GM18519 (cell line): ENCODE data around the gene ZNF621.
"Not testable (repeated sequence)": the region's sequence is repeated elsewhere in the genome, so short reads cannot be mapped to it uniquely, and the experiment has no call there.

Source experiments
- ATAC-seq: cut with Tn5 transposase; IDR thresholded peaks from one replicate; pipeline ENCODE4 v1.9.1; 2021; ENCODE audit warnings: mild to moderate bottlenecking, moderate library complexity; ENCODE audit not compliant: unreplicated experiment, low FRiP score

ZNF621 gene

GRCh38 chr3:40532252-40532651 is 7.5 kb downstream of the ZNF621 start:
- no peak for ATAC-seq

- ATAC-seq, result no peak
Observed at GRCh38 chr3:40534283-40534682, 9.5 kb downstream of the ZNF621 start.

GRCh38 chr3:40546816-40547215 is 22.1 kb downstream of the ZNF621 start:
- no peak for ATAC-seq

DNA sequence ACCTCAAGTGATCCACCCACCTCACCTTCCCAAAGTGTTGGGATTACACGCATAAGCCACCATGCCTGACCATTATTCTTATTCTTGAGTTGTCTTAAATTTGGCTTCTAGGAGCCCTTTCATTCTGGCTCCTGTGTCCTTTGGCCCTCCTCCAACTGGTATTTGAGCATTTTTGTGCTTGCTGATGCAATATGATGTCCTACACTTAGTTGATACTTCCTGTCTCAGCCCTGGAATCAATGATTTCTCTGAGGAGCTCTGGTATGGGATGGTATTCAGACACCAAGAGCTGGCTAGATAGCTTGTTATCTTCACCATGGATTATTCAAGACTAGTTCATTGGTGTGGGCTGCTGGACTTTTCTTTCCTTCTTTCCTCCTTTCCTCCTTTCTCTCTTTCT is 25.4 kb downstream of the ZNF621 start:
- no peak for ATAC-seq

DNA sequence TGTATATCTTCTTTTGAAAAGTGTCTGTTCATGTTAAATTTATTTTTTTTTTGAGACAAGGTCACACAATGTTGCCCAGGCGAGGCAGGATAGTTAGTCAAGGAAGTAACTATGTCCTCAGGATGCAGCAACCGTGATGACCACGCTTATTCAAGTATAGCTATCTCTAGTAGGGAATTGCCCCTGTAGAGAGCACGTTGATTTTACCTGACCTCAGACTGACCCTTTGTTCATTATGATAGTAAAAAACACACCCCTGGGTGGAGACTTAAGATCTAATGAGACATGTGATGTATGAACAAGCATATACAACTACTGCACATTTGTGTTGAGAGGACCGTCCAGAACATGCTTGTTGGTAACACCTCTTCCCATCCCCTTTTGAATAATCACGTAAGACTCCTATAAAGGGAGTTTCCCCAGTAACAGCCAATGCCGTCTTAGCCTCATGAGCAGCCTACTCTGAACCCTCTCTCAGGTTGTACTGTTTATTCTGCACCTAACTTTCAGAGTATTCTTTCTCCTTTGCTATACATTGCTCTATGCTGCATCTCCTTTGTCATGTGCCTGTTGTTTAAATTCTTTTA is 32.9 kb downstream of the ZNF621 start:
- no peak for ATAC-seq

- not testable (repeated sequence) for ATAC-seq
Observed at GRCh38 chr3:40562482-40562881, 37.7 kb downstream of the ZNF621 start.

DNA sequence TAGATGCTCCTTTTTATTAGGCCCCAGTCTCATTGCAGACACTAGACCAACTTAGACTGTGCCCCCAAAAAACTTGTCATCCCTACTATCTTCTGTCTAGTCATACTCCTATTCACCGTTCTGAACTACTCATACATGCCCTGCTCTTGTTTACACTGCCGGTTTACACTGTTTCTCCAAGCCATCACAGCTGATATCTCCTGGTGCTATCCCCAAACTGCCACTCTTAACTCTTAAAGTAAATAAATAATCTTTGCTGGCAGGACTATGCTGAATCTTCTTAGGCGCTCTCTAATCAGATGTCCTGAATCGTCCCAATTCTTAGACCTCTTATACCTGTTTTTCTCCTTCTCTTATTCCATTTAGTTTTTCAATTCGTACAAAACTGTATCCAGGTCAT is 40.9 kb downstream of the ZNF621 start:
- not testable (repeated sequence) for ATAC-seq

DNA sequence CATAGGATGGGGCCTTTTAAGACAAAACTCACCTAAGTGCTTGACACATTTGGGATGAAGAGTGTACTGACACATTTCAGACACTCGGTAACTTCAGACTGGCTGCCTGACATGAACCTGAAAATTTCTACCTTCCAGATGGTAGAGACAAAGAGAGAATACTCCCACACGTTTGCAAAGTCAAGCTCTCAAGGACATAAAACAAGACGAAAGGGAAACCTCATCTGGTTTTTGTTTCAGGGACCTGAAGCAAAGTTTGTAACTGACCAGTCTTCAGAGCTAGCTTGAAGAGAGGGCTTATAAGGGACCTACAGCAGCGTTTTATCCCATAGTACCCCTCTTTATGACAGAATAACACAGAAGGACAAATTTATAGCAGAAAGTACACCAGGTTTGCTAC is 41.9 kb downstream of the ZNF621 start:
- no peak for ATAC-seq

DNA sequence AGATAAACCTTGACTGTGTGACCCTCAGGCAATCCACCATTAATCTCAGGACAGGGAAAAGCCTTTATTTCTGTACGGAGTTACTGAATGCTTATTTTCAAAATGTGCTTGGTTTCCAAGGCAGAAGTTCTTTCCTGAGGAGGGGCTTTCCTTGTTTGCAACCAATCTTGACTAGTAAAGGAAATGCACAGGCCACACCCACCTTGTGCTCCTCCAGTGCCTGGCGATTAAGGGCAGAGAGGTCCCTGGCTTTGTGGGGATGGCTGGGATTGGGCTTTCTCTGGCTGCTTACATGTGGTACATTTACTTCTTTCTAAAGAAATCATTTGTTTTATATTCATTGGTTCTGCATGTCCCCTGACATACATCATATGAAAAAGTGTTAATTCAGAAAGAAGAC is 47.8 kb downstream of the ZNF621 start:
- ATAC-seq, result no peak

- ATAC-seq, result no peak
Observed at GRCh38 chr3:40574050-40574449, 49.3 kb downstream of the ZNF621 start.

GRCh38 chr3:40574661-40575060 is 49.9 kb downstream of the ZNF621 start:
- ATAC-seq, result no peak

GRCh38 chr3:40576396-40576795 is 51.6 kb downstream of the ZNF621 start:
- ATAC-seq, result no peak

GRCh38 chr3:40580494-40581091 is 55.8 kb downstream of the ZNF621 start:
- ATAC-seq, result no peak

DNA sequence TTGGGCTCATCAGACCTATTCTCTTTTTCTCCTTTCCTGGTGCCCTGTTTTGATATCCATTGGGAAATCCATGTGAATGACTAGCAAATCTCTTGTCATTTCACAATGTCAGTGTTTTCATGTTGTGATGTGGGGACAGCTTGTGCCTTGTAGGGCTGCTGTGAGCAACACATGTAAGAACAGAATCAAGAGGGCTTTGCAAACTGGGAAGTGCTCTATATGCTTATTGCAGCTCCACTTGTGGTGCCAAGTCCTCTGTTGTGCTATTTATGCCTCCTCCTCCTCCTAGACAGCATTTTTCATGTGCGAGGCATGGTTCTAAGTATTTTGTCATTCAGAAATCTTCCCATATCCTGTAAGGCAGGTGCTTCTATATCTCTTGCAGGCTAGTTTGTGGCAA is 56.4 kb downstream of the ZNF621 start:
- no peak for ATAC-seq

DNA sequence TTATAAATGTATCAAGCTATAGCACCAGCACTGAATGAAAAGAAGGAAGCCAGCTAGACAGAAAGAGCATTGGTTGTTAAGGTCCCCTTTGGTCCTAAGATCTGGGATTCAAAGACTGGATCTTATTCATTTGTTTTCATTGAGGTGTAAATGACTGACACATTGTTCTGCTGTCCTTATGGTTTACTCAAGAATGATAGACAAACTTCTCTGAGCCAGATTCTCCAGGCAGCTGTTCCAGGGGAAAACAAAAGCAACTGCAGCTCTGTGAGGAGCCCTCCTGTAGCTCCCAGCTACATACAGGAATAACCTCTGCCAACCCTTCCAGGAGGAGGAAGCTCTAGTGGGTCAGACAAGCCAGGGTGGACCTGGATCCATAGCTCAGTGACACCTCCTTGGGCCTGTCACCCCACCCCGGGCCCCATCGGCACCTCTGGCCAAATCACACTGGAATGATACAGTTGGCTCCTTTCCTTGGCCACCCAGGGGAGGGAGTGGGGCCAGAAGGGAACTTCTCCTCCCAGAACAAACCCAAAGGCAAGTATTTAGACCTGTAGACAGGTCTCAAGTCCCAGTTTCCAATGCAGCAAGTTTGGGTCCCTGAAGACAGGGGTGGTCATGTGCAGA is 57.8 kb downstream of the ZNF621 start:
- no peak for ATAC-seq

DNA sequence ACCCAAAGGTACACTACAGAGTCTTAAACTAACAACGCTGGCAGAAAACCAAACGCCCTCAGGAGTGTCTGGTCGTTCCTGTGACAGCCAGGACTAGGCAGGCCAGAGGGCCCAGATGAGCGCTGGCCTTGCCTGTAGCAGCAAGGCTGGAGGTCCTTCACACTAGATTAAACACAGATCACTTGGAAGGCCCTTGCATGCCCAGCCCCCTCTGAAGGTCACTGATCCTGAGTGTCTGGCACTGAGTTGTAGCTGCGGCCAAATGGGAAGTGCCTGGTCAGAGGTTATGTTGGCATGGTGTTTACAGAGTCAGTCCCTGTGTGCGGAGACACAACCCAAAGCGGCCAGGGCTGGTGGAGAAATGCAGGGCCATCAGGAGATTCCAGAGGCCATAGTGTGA is 58.9 kb downstream of the ZNF621 start:
- no peak for ATAC-seq

- ATAC-seq, result peak; percentile 57
Observed at GRCh38 chr3:40584625-40585189, 59.9 kb downstream of the ZNF621 start.

DNA sequence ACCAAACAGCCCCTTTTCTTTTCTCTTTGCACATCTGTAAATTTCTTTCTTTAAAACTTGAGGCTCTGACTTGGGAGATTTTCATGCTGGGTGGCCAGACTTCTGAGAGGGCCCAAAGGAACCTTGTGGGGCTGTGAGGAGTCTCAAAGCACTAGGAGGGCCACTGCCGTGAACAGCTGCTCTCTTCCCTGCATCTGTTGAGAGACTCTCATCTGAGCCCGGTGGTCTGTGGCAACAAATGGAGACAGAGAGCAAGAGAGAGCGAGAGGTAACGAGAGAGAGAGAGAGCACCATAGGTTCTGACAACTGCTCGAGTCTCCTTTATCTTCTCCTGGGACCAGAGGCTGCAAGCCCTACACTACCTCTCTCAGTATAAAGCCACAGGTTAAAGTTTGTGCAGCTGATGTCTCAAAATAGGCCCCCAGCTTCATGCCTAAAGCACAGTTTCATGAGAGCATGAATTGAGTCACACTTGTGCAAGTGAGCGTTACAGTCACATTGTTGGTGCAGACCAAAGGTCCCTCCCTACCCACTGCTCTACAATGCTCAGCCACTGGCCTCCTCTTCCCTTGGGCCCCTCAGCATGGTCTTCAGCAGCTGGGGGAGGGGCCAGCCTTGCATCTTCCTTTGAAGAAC is 60.7 kb downstream of the ZNF621 start:
- ATAC-seq, result peak; percentile 39

DNA sequence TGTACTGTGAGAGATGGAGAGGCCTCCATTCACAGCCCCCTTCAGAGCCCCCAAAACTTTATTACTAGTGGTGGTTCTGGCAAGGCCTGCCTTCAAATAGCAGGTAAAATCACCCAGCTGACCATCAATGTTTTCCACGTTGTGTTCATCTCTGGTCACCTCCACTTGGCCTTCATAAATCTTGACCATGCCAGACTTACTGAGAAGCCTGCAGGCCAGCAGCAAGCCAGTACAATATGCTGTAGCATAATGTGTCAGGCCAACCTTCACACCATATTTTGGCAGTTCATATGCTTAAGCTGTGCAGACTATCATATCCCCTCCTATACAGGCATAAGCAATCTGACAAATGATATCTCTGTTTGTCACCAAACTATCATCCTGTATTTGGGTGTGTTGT is 62.1 kb downstream of the ZNF621 start:
- no peak for ATAC-seq

DNA sequence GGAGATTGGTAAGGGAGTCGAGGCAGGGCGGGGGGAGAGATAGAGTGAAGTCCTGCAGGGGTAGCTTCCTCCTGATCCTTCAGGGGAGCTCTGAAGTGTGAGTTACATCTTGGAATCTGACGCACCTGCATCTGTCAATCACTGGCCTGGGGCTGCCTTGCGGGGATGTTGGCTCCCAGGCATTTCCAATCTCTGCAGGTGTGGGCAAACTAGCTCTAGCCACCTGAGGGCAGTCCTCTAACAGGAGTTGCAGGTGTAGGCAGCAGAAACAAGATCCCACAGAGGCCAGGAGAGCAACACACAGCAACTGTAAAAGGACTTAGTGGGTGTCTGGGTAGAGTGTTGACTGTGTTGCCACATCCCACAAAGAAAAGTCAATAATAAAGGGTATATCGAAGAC is 63.6 kb downstream of the ZNF621 start:
- no peak for ATAC-seq
